Mononuclear cell (primary cell): ENCODE results near the gene JAM3. TPM values are rescaled to one million over a fixed set of nuclear protein-coding genes. Genes with fewer than 3 reads are reported as not detected.

Experiments used
- H3K27me3 ChIP-seq: 2 replicates; pipeline ENCODE4 v1.6.0; 2011; ENCODE audit warnings: low read length, control low read depth; ENCODE audit not compliant: insufficient read depth
- H3K4me1 ChIP-seq: 2 replicates; pipeline ENCODE4 v1.5.1; 2011; ENCODE audit warnings: mild to moderate bottlenecking, low read length, control low read depth; ENCODE audit not compliant: insufficient read depth
- H3K4me3 ChIP-seq: 2 replicates; pipeline ENCODE4 v1.5.1; 2011; ENCODE audit warnings: mild to moderate bottlenecking, low read length, moderate library complexity
- H3K9me3 ChIP-seq: 2 replicates; pipeline ENCODE4 v1.5.1; 2011; ENCODE audit warnings: low read depth, mild to moderate bottlenecking, control low read depth, low read length
- total RNA-seq: library from RNA; depleted of rRNA; stranded (reverse); fragments of >200 nt; gene quantifications from one replicate; pipeline ENCODE4 v1.2.3, GENCODE V29; 2012

JAM3 gene
- total RNA-seq, 1 donor, result 13.1 TPM

DNA sequence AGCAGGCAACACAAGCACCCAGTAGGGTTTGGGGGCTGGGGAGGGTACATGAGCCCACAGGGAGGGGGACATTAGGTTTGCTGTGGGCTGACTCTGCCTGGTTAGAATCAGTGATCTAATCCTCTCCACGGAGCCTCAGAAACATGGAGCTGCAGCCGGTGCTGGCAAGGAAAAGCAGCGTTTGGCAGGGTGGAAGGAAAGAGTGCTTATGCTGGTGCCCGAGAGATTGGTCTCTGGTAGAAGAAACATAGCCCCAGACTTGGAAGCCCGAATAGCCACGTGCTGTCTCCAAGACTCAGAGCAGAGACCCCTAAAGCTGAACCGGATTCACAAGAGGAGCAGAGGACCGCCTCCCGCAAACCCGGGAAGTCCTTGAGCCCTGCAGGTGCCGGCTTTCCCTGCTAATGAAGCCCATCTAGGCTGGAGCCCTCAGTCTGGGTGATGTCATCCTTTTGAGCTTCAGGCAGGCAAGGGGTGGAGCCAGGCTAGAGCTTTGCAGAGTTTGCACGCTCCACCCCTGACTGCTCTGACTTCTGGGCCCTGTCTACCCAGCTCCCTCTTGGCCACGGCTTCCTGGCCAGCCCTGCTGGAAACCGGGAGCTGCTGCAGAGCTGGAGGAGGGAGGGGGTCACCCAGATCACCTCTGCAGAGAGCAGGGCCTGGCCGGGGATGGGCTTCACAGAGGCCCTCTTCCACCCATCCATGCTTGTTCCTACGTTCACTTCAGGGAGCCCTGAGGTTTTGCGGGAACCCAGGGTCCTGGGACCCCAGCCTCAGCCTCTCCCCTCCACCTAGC is 35.0 kb upstream of the JAM3 start:
- no peaks in the 10 kb centered on the region for H3K9me3 ChIP-seq
- H3K27me3 ChIP-seq, result peaks cover 5% of the 10 kb centered on the region
- H3K4me1 ChIP-seq, result peaks cover 29% of the 10 kb centered on the region
- no peak overlapping the region for H3K4me3 ChIP-seq

DNA sequence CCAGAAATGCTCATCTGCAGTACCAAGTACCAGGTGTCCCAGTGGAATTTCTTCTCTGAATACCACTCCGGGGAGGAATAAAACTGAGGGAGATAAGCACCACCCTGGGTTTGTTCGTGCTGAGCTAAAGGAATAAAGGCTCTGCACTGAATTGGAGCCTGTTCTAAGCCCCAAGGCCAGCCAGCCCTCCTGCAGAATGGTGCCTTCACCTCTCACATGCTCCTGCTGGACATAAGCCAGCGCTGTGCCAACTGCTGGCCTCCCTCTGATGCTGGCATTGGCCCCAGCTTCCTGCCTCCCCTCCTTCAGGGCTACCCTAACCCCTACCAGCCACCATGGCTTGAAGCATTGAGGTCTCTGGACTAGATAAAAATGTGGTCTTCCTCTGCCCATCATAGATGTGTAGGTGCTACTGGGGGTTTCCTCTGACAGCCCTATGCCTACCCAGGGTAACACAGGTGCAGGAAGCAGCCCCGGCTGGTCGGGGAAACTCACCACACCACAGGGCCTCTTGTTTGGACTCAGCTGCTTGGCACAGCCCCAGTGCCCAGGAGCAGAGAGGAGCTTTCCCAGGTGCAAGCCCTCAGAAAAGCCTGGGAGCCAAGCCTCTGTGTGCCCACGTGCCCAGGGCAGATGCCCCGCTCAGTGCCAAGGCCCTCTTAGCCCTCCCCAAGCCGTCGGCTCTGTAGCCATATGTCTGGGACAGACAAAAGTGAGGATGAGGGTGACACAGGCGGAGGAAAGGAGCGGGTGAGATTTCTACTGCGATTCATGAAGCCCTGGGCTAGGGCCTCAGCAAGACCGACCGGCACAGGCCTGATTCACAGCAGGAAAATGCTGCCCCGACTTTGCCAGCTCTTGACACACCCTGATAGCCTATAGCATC is 34.1 kb upstream of the JAM3 start:
- H3K4me3 ChIP-seq, result no peak overlapping the region
- peaks cover 5% of the 10 kb centered on the region for H3K27me3 ChIP-seq
- H3K4me1 ChIP-seq, result peaks cover 29% of the 10 kb centered on the region
- H3K9me3 ChIP-seq, result no peaks in the 10 kb centered on the region

DNA sequence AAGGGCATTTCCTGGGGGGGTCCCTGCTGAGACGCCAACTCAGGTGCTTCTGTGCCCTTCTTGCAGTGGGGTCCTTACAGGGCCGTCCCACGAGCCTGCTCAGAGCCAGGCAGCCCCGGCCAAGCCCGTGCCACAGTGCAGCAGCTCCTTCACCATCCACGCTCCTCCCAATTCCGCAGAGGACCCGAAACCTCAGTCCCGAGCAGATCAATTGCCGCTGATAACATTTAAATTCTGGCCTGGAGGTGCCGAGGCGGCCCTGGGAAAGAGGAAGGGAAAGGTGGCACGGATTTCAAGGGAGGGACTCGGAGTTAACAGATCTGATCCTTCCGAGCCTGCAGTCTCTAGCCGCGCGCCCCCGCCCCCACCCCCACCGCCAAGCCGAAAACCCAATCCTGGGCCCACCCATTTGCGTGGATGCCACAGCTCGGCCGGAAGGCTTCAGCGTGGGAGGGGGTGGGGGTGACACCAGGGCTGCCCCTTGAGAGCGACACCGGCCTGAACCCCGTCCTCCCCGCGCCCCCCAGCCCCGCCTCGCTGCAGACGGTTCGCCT is 32.3 kb upstream of the JAM3 start:
- H3K4me3 ChIP-seq, result peak overlapping the region; percentile 43
- H3K4me1 ChIP-seq, result peaks cover 29% of the 10 kb centered on the region
- peaks cover 5% of the 10 kb centered on the region for H3K27me3 ChIP-seq
- H3K9me3 ChIP-seq, result no peaks in the 10 kb centered on the region

- Histone ChIP-seq H3K4me3 (peak overlapping the region; percentile 43), H3K4me1 (peaks cover 29% of the 10 kb centered on the region), H3K9me3 (no peaks in the 10 kb centered on the region), H3K27me3 (peaks cover 5% of the 10 kb centered on the region)
Measured at GRCh38 chr11:134037046-134037908, 31.6 kb upstream of the JAM3 start.

DNA sequence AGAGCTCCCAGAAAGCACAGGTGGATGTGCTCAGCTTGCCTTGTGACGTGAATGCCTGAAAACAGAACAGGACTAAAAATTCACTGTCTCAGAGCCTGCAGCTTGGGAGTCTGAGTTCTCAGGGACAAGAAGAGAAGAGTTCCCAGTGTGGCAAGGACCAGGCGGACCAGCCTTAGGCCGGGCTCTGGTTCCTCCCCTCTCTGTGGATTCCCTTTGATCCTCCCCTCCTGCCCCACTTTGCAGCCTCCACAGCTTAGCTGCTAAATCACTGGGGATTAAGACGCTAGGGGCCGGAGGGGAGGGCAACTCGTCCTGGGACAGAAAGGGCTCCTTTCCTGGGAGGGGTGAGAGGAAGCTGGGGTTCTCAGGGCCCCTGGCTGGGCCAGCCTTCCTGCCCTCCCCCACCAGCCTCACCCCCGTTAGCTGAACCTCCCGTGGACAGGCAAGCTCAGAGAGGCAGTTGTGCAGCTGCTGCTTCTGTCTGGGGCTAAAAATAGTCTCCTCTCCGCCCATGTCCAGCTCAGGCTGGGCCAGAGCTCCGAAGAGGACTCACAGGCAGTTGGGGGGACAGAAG is 29.9 kb upstream of the JAM3 start:
- Histone ChIP-seq H3K9me3 (no peaks in the 10 kb centered on the region), H3K27me3 (peaks cover 5% of the 10 kb centered on the region), H3K4me1 (peaks cover 16% of the 10 kb centered on the region), H3K4me3 (no peak overlapping the region)

DNA sequence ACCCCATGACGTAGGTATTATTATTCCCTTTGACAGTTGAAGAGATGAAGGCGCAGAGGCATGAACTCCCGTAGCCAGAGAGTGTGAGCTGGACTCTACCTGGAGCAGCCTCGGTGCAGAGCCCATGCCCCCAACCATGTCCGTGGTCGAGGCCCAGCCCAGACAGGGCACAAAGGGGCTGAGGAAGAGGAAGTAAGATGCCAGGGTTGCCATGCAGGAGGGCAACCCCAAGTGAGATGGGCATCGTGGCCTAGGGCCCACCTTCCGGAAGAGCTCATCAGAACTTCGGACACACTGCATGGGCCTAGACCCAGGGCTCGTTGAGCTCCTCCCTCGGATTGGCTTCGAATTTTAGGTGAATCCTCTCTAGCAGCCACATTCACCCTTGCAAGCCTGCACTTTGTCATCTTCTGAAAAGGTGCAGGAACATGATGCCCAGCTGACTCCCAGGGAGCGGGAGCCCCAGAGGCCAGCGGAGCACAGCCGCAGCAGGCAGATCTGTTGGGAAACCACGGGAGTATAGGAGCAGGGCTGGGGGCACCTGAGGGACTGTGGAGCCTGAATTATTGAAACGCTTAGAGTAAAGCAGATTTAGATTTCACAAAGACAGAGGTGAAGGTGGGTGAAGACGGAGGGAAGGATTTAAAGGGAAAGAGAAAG is 29.0 kb upstream of the JAM3 start:
- peaks cover 5% of the 10 kb centered on the region for H3K27me3 ChIP-seq
- no peaks in the 10 kb centered on the region for H3K9me3 ChIP-seq
- H3K4me3 ChIP-seq, result no peak overlapping the region
- peaks cover 7% of the 10 kb centered on the region for H3K4me1 ChIP-seq

DNA sequence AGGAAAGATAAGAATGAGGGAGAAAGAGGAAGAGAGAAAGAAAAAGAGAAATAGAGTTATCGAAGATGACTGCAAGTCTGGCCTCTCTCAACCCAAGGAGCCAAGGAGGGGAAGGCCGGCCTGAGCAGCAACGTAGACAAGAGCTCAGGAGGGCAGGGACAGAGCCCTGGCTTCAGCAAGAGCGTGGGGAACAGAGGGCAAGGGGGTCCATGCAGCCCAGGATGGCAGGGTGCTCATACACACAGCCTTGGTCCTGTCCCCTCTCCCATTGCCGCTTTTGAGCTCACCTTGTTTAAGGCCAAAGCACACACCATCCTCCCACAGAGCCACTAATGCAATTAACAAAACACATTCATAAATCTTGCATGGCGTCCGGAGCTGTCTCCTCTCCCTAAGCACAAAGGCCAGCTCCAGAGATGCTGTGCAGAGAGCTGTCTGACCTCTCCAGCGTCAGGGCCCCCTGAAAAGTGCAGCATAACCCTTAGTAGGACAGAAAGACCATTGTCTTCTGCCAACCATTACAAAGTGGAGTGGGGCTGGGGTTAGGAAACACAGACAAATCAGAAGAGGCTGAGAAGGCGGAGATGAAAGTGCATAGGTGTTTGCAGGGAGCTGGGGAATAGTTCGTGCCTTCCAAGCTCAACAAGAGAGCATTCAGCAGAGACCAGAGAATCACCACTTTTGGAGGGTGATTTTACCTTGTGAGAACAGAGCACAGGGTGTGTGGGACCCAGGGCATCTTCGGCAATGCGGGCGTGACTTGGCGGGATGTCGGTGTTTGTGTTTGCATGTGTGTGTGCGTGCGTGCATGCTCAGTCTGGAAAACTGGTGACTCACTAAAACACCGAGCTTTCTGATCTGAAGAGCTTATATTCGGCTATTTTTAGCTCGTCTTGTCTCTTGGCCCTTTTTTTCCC is 28.2 kb upstream of the JAM3 start:
- H3K27me3 ChIP-seq, result peaks cover 5% of the 10 kb centered on the region
- H3K9me3 ChIP-seq, result no peaks in the 10 kb centered on the region
- H3K4me1 ChIP-seq, result peaks cover 4% of the 10 kb centered on the region
- no peak overlapping the region for H3K4me3 ChIP-seq

DNA sequence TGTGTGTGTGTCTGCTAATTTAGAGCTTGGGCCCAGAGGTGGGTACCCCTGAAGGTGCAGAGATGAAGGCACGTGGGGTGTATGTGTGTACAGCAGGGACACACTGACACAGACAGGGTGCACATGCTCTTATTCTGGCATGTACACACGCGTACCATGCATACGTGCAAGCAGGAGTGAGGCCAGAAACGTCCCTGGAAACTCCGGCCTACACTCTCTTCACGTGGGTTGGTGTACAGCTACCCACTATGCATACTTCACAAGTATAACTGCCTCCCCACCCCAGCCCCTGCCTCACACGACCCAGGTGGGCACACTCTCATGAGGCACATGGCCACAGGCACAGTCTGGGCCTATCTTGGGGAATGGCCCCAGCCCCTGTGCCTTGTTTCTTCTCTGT is 27.5 kb upstream of the JAM3 start:
- peaks cover 4% of the 10 kb centered on the region for H3K4me1 ChIP-seq
- no peak overlapping the region for H3K4me3 ChIP-seq
- no peaks in the 10 kb centered on the region for H3K9me3 ChIP-seq
- H3K27me3 ChIP-seq, result peaks cover 5% of the 10 kb centered on the region

DNA sequence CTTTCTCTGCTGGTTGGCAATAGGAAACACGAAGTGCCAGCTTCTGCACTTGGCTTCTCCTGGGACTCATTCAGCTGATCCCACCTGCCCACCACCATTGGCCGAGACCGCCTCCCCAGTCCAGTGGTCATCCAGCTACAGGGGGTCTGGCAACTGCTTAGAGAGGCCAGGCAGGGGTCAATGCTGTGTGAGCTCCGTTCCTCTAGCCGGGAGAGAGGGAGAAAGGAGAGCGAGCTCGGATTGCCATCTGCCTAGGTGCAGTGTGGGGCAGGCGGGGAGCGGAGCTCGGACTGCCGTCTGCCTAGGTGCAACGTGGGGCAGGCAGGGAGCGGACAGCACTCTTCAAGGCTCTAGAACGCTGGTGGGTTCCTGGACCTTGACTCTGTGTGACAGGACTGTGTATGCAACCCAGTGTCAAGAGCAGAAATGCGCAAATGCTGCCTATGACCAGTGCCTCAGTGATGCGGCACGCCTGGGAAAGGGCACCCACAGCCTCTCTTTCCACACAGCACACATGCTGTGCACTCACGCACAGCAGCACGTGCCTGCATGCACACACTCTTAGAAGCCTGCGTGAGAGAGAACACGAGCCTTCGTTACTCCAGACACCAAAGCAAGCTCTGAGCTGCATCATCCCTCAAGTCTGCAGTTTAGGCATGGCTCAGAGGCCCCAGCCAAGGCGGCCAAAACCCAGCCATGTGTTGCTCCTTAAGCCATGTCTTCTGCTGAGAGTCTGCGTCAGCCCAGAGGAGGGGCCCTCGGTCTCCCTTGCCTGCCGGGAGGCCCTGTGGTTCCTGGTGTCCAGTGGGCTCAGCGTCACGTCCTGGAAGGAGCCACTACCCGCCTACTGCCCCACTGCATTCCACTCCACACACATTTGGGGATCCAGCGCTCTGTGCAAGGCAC is 26.8 kb upstream of the JAM3 start:
- peaks cover 5% of the 10 kb centered on the region for H3K27me3 ChIP-seq
- no peaks in the 10 kb centered on the region for H3K9me3 ChIP-seq
- peaks cover 4% of the 10 kb centered on the region for H3K4me1 ChIP-seq
- H3K4me3 ChIP-seq, result no peak overlapping the region

GRCh38 chr11:134043821-134044420 is 25.0 kb upstream of the JAM3 start:
- Histone ChIP-seq H3K4me3 (no peak overlapping the region), H3K27me3 (no peaks in the 10 kb centered on the region), H3K4me1 (no peaks in the 10 kb centered on the region), H3K9me3 (no peaks in the 10 kb centered on the region)

DNA sequence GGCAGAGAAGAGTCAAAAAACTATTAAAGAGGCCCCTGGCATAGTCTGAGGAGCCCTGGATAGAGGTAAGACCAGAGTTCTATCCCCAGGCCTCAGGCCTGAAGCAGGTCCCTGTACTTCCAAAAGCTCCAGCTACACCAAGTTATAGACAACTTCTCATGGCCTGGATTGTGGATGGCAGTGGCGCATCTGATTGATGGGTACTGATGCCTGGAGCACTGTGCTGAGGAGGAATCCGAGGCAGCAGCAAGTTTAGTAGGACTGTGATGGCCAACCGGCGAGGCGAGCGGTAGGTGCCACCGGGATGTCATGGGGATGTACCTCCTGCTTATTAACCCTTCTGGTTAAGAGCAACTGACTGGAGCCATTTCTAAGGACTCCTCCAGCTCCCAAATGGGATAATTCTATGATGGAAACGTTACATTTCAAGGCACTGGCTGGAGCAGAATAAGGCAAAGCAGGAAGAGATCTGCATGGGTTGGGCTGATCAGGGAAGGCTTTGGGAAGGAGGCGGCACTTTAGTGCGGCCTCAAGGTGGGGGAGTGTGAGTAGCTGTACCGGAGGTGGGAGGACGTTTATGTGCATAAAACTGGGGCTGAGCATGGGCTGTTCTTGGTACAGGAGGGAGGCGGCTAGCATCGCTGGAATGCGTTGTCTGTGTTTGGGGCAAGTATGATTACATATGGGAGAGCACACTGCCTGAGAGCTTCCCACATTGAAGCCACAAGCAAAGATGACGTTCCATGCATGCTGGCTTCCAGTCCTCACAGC is 24.2 kb upstream of the JAM3 start:
- no peaks in the 10 kb centered on the region for H3K4me1 ChIP-seq

More for the DNA sequence above, 24.2 kb upstream of the JAM3 start:
- H3K4me3 ChIP-seq, result no peak overlapping the region
- H3K9me3 ChIP-seq, result no peaks in the 10 kb centered on the region
- H3K27me3 ChIP-seq, result peaks cover 3% of the 10 kb centered on the region
